HepG2 (cell line): ENCODE data around the gene TUT1. TPM values are rescaled to one million over a fixed set of nuclear protein-coding genes. Genes with fewer than 3 reads are reported as not detected.

ENCODE experiments used
- ATAC-seq: fragments of 200-7000 bp; cut with Tn5 transposase; 3 replicates; pipeline ENCODE4 v1.9.1; 2020; ENCODE audit warnings: mild to moderate bottlenecking, moderate library complexity
- BruUV-seq: library from RNA; stranded (reverse); fragments of 400-500 nt; replicated peaks from 2 replicates; lab custom pipeline; 2021; lab: Mats Ljungman, UMichigan
- CTCF ChIA-PET: fragments of 300-600 bp; formaldehyde crosslinking; extraction: SDS; loops from one replicate; lab custom pipeline; 2021; ENCODE audit warnings: low total read pairs, inconsistent platforms, low intra/inter-chr PET ratio; lab: Yijun Ruan, JAX
- POLR2A ChIA-PET: fragments of 350-600 bp; sonication (Branson Sonifier 250); formaldehyde crosslinking; loops from one replicate; lab custom pipeline; 2020; ENCODE audit warnings: antibody characterized with exemption, inconsistent platforms; lab: Yijun Ruan, JAX
- DNase-seq: peaks from one replicate; pipeline ENCODE4 v3.0.0-alpha.2; 2015; ENCODE audit warnings: low spot score
- FAIRE-seq: peaks from 3 replicates; lab custom pipeline; 2011; peaks lifted over from hg19 to GRCh38; lab: Jason Lieb, UNC
- H2AFZ ChIP-seq: one replicate; pipeline ENCODE4 v1.6.1; 2011; ENCODE audit warnings: low read length, inconsistent platforms
- H3K27ac ChIP-seq: fragments of 300-600 bp; 3 replicates; pipeline ENCODE4 v1.8.0; 2011; ENCODE audit warnings: mixed run types, mild to moderate bottlenecking, mixed read lengths, low read length, inconsistent platforms; ENCODE audit not compliant: insufficient read depth; ENCODE audit errors: extremely low read length
- H3K27me3 ChIP-seq, 2 experiments: fragments of 200-600 bp in 1 of 2; 2 replicates in 1 of 2; 3 replicates in 1 of 2; pipeline versions ENCODE4 v1.6.0 to v1.8.0; 2011; ENCODE audit warnings: low read length in 2 of 2, mild to moderate bottlenecking in 2 of 2, moderate library complexity in 2 of 2, inconsistent platforms in 1 of 2; ENCODE audit not compliant: insufficient read depth in 2 of 2, control insufficient read depth in 1 of 2
- H3K36me3 ChIP-seq, 2 experiments: fragments of 200-600 bp in 1 of 2; replicated peaks in 1 of 2; 2 replicates in 1 of 2; 3 replicates in 1 of 2; pipeline versions ENCODE4 v1.5.1 to v1.8.0; 2011; ENCODE audit warnings: low read length in 2 of 2, inconsistent platforms in 1 of 2; ENCODE audit not compliant: insufficient read depth in 2 of 2, control insufficient read depth in 1 of 2
- H3K4me1 ChIP-seq: 2 replicates; pipeline ENCODE4 v1.5.1; 2012; ENCODE audit warnings: low read length, inconsistent platforms; ENCODE audit not compliant: insufficient read depth
- H3K4me2 ChIP-seq: 2 replicates; pipeline ENCODE4 v1.6.0; 2011; ENCODE audit warnings: low read depth, low read length, inconsistent platforms
- H3K4me3 ChIP-seq, 3 experiments: fragments of 200-600 bp in 1 of 3; sonication (generic), shearing (Covaris generic) in 1 of 3; replicated peaks in 1 of 3; 2 replicates each; pipeline ENCODE4 v1.5.1; 2011 to 2016; ENCODE audit warnings: low read length in 3 of 3, inconsistent platforms in 2 of 3, low read depth in 2 of 3, mild to moderate bottlenecking in 2 of 3, control low read depth in 1 of 3, mixed read lengths in 1 of 3; ENCODE audit not compliant: insufficient read depth in 1 of 3
- H3K79me2 ChIP-seq: one replicate; pipeline ENCODE4 v1.6.1; 2011; ENCODE audit warnings: low read length, inconsistent platforms; ENCODE audit not compliant: insufficient read depth
- H3K9ac ChIP-seq: 2 replicates; pipeline ENCODE4 v1.6.0; 2011; ENCODE audit warnings: mild to moderate bottlenecking, low read depth, low read length, inconsistent platforms; ENCODE audit not compliant: insufficient read depth
- H3K9me3 ChIP-seq: 2 replicates; pipeline ENCODE4 v1.5.1; 2012; ENCODE audit warnings: mild to moderate bottlenecking, low read length
- H4K20me1 ChIP-seq: 2 replicates; pipeline ENCODE4 v1.6.0; 2011; ENCODE audit warnings: inconsistent platforms, mild to moderate bottlenecking, low read length, moderate library complexity; ENCODE audit not compliant: insufficient read depth
- AHR ChIP-seq: IDR thresholded peaks from 2 replicates; pipeline ENCODE4 v1.6.1; 2018; ENCODE audit warnings: missing genetic modification reagents, missing compliant biosample characterization
- ARID2 ChIP-seq: sonication (generic); formaldehyde crosslinking; IDR thresholded peaks from 2 replicates; pipeline ENCODE4 v1.8.1; 2022; ENCODE audit warnings: mild to moderate bottlenecking, missing genetic modification reagents, borderline replicate concordance
- ARID5B ChIP-seq: IDR thresholded peaks from 2 replicates; pipeline ENCODE4 v1.4.0; 2020; ENCODE audit warnings: mild to moderate bottlenecking, missing genetic modification reagents
- CC2D1A ChIP-seq: sonication (generic); formaldehyde crosslinking; IDR thresholded peaks from 2 replicates; pipeline ENCODE4 v1.8.1; 2023; ENCODE audit warnings: mild to moderate bottlenecking, missing genetic modification reagents
- GPN1 ChIP-seq: sonication (generic); formaldehyde crosslinking; IDR thresholded peaks from 2 replicates; pipeline ENCODE4 v1.5.1; 2020; ENCODE audit warnings: missing genetic modification reagents, borderline replicate concordance
- HOXA9 ChIP-seq: sonication (generic); formaldehyde crosslinking; IDR thresholded peaks from 2 replicates; pipeline ENCODE4 v1.8.1; 2022; ENCODE audit warnings: missing genetic modification reagents, mild to moderate bottlenecking, moderate library complexity, borderline replicate concordance
- PAWR ChIP-seq: sonication (generic); formaldehyde crosslinking; IDR thresholded peaks from 2 replicates; pipeline ENCODE4 v1.4.0; 2020; ENCODE audit warnings: missing genetic modification reagents, mild to moderate bottlenecking, borderline replicate concordance
- PHF8 ChIP-seq: sonication (generic); formaldehyde crosslinking; IDR thresholded peaks from 2 replicates; pipeline ENCODE4 v1.5.0; 2020; ENCODE audit warnings: missing genetic modification reagents
- RAD21 ChIP-seq: fragments of 450-650 bp; formaldehyde crosslinking; IDR thresholded peaks from 2 replicates; pipeline ENCODE4 v1.5.0; 2020; ENCODE audit warnings: mild to moderate bottlenecking
- RFXANK ChIP-seq: IDR thresholded peaks from 2 replicates; pipeline ENCODE4 v1.6.1; 2016
- SMYD3 ChIP-seq: sonication (generic); formaldehyde crosslinking; IDR thresholded peaks from 2 replicates; pipeline ENCODE4 v1.8.1; 2023; ENCODE audit warnings: mild to moderate bottlenecking, missing genetic modification reagents
- SNAPC2 ChIP-seq: sonication (generic); formaldehyde crosslinking; IDR thresholded peaks from 2 replicates; pipeline ENCODE4 v1.8.1; 2022; ENCODE audit warnings: mild to moderate bottlenecking, missing genetic modification reagents
- SNRNP70 ChIP-seq: fragments of 200-400 bp; formaldehyde crosslinking; IDR thresholded peaks from 2 replicates; pipeline ENCODE4 v1.6.1; 2017; ENCODE audit warnings: mild to moderate bottlenecking, low read depth, low read length, moderate library complexity
- ZGPAT ChIP-seq: IDR thresholded peaks from 2 replicates; pipeline ENCODE4 v1.6.1; 2016; ENCODE audit warnings: mild to moderate bottlenecking
- ZNF770 ChIP-seq: sonication (generic); formaldehyde crosslinking; IDR thresholded peaks from 2 replicates; pipeline ENCODE4 v1.5.0; 2020; ENCODE audit warnings: mild to moderate bottlenecking, missing genetic modification reagents
- ZNF850 ChIP-seq: sonication (generic); formaldehyde crosslinking; conservative IDR thresholded peaks from 2 replicates; pipeline ENCODE4 v1.9.0; 2021; ENCODE audit warnings: mild to moderate bottlenecking, missing genetic modification reagents
- ZNF878 ChIP-seq: sonication (generic); formaldehyde crosslinking; IDR thresholded peaks from 2 replicates; pipeline ENCODE4 v1.8.1; 2023; ENCODE audit warnings: mild to moderate bottlenecking, missing genetic modification reagents, moderate library complexity
- WGBS: methylation state at CpG from one replicate; pipeline ENCODE4 v1.1.6; 2017; ENCODE audit warnings: low lambda C conversion rate; 5-methylcytosine and 5-hydroxymethylcytosine counted together
- in situ Hi-C: cut with HindIII; loops from 2 replicates; pipeline ENCODE4 v1.10.0; 2017; ENCODE audit warnings: low pct_unique_long_range_greater_than_20kb; ENCODE audit not compliant: extremely low pct_ligation_motif_present
- intact Hi-C: fragments of 100-400 bp; cut with micrococcal nuclease; formaldehyde crosslinking; loops from one replicate; pipeline ENCODE4 v1.10.0; 2022; ENCODE audit not compliant: unreplicated experiment
- polyA plus RNA-seq, 8 experiments: library from polyadenylated mRNA; depleted of rRNA in 3 of 8; stranded (reverse) in 7 of 8; unstranded in 1 of 8; fragments of >200 nt; fragmentation: Illumina TruSeq in 4 of 8; extraction: Trizol in 4 of 8; gene quantifications; 2 replicates each; pipeline versions ENCODE4 v1.2.1 to v1.2.3, GENCODE V29; 2011 to 2016; ENCODE audit warnings: low read depth in 4 of 8, missing spikeins in 1 of 8, mixed read lengths in 1 of 8; ENCODE audit not compliant: insufficient read depth in 1 of 8
- total RNA-seq, 5 experiments: library from RNA; depleted of rRNA; stranded (reverse); fragments of >200 nt; fragmentation: Illumina TruSeq; extraction: Trizol; gene quantifications; 2 replicates each; pipeline ENCODE4 v1.2.3, GENCODE V29; 2016; ENCODE audit warnings: low read depth in 1 of 5

Gene TUT1
- total and polyA plus RNA-seq, 2 of the 13 experiments (the other 11 are each of a cell fraction or from before 2014, with no cell fraction given) = 9.7 to 14.3 TPM

GRCh38 chr11:62622476-62623089 lies 31.3 kb upstream of the TUT1 start:
- no TSS peak for BruUV-seq
- DNase-seq (no peak), ATAC-seq (no peak), FAIRE-seq (no peak)
- WGBS = 97% methylated on average over 7 of the region's 7 CpGs
- Histone ChIP-seq H3K27ac (peak overlapping the region; percentile 64), H3K4me1 (peaks cover 21% of the 10 kb centered on the region), H3K79me2 (peaks cover 4% of the 10 kb centered on the region), H3K4me2 (peak overlapping the region; percentile 93), H3K9ac (peak overlapping the region; percentile 44), H3K9me3 (no peaks in the 10 kb centered on the region), H3K36me3 (peaks cover 14 to 26% of the 10 kb centered on the region in 2 experiments), H2AFZ (no peak overlapping the region), H3K27me3 (no peaks in the 10 kb centered on the region; a peak in 1 of 5 replicates), H3K4me3 (0 out of 6 replicates have a peak overlapping the region, but pooled peaks of 2 of the 3 experiments have one; percentile 29 to 90), H4K20me1 (no peaks in the 10 kb centered on the region)
- TF ChIP-seq ZNF770 (CRISPR knock-in tag) = 0 out of 2 replicates have a peak, but pooled peaks have one; percentile 23
- no peak for TF ChIP-seq SNAPC2 (CRISPR knock-in tag)
- no peak for TF ChIP-seq ARID5B
- no peak for TF ChIP-seq ZGPAT (CRISPR knock-in tag)
- TF ChIP-seq SNRNP70 = no peak
- peak; percentile 9; the same call in 1 of the 2 replicates for TF ChIP-seq ARID2 (CRISPR knock-in tag)
- no peak for TF ChIP-seq GPN1
- TF ChIP-seq PHF8 (CRISPR knock-in tag) = no peak
- no peak for TF ChIP-seq HOXA9 (CRISPR knock-in tag)
- TF ChIP-seq CC2D1A (CRISPR knock-in tag) = no peak
- 0 out of 2 replicates have a peak, but pooled peaks have one; percentile 3 for TF ChIP-seq ZNF850
- TF ChIP-seq RFXANK = no peak
- TF ChIP-seq ZNF878 (CRISPR knock-in tag) = 0 out of 2 replicates have a peak, but pooled peaks have one; percentile 18
- TF ChIP-seq AHR (CRISPR knock-in tag) = no peak
- TF ChIP-seq PAWR = no peak
- no peak for TF ChIP-seq SMYD3 (CRISPR knock-in tag)
- no peak for TF ChIP-seq RAD21 (CRISPR knock-in tag)
- POLR2A ChIA-PET = interaction anchor here (0.7 to 4.5 kb wide), 21 partner anchors 9 to 234 kb away, joined by 3 to 80 read pairs (median 8); partner anchors contain the start of genes C11orf98, CSKMT, EEF1G and EML3
- CTCF ChIA-PET = interaction anchor here (0.7 to 1.9 kb wide), 2 partner anchors 10 to 106 kb away, joined by 4 to 6 read pairs; partner anchors contain the start of genes EML3 and ROM1
- intact Hi-C loops = no loop called here
- in situ Hi-C loops = no loop called here
